SK-N-SH (cell line): Measurements from ENCODE around the gene ARHGEF3. TPM values are rescaled to one million over a fixed set of nuclear protein-coding genes. Genes with fewer than 3 reads are reported as not detected.

Experiments
- CTCF ChIA-PET: fragments of 300-600, 350-600 bp; formaldehyde crosslinking; extraction: SDS; loops from one replicate; lab custom pipeline; 2021; lab: Yijun Ruan, JAX
- POLR2A ChIA-PET: fragments of 350-600 bp; sonication (Branson Sonifier 250); formaldehyde crosslinking; extraction: SDS; loops from one replicate; lab custom pipeline; 2020; ENCODE audit warnings: antibody characterized with exemption, inconsistent platforms; lab: Yijun Ruan, JAX
- DNase-seq: peaks from one replicate; pipeline ENCODE4 v3.0.0; 2012
- H2AFZ ChIP-seq: fragments of 200-600 bp; sonication (generic); 2 replicates; pipeline ENCODE4 v1.8.1; 2016; ENCODE audit warnings: antibody characterized with exemption, mild to moderate bottlenecking, low read depth
- H3F3A ChIP-seq: fragments of 200-600 bp; sonication (generic); replicated peaks from 2 replicates; pipeline ENCODE3; 2016; ENCODE audit warnings: antibody characterized with exemption, mild to moderate bottlenecking; ENCODE audit not compliant: insufficient read depth
- H3K27ac ChIP-seq, 2 experiments: fragments of 200-500 bp in 1 of 2; fragments of 200-600 bp in 1 of 2; sonication (Bioruptor generic) in 1 of 2; sonication (generic), shearing (Covaris generic) in 1 of 2; 2 replicates each; pipeline versions ENCODE4 v1.5.1 to v1.6.1; 2014 to 2016; ENCODE audit warnings: low read depth in 2 of 2, inconsistent platforms in 1 of 2, low read length in 1 of 2, mild to moderate bottlenecking in 1 of 2, mixed read lengths in 1 of 2
- H3K27me3 ChIP-seq: fragments of 200-600 bp; sonication (generic), shearing (Covaris generic); 2 replicates; pipeline ENCODE4 v1.6.1; 2016; ENCODE audit warnings: mixed run types; ENCODE audit not compliant: insufficient read depth
- H3K36me3 ChIP-seq, 2 experiments: fragments of 200-500 bp in 1 of 2; fragments of 200-600 bp in 1 of 2; sonication (Bioruptor generic) in 1 of 2; sonication (generic) in 1 of 2; replicated peaks in 1 of 2; 2 replicates each; pipeline versions ENCODE3 to v1.5.1; 2014 to 2016; ENCODE audit warnings: low read length in 1 of 2, mild to moderate bottlenecking in 1 of 2; ENCODE audit not compliant: insufficient read depth in 2 of 2, control insufficient read depth in 1 of 2
- H3K4me1 ChIP-seq, 2 experiments: fragments of 200-500 bp in 1 of 2; fragments of 200-600 bp in 1 of 2; sonication (Bioruptor generic) in 1 of 2; sonication (generic), shearing (Covaris generic) in 1 of 2; 2 replicates each; pipeline versions ENCODE4 v1.5.1 to v1.6.1; 2014 to 2016; ENCODE audit warnings: low read depth in 1 of 2, low read length in 1 of 2, mixed run types in 1 of 2; ENCODE audit not compliant: insufficient read depth in 2 of 2, control insufficient read depth in 1 of 2
- H3K4me2 ChIP-seq: fragments of 200-600 bp; sonication (generic), shearing (Covaris generic); 2 replicates; pipeline ENCODE4 v1.6.1; 2017; ENCODE audit warnings: mixed run types
- H3K4me3 ChIP-seq, 2 experiments: fragments of 200-500 bp in 1 of 2; fragments of 200-600 bp in 1 of 2; sonication (Bioruptor generic) in 1 of 2; sonication (generic), shearing (Covaris generic) in 1 of 2; 2 replicates each; pipeline versions ENCODE4 v1.5.1 to v1.8.1; 2014 to 2016; ENCODE audit warnings: low read depth in 2 of 2, inconsistent platforms in 1 of 2, low read length in 1 of 2, mild to moderate bottlenecking in 1 of 2, mixed read lengths in 1 of 2, moderate library complexity in 1 of 2
- H3K79me2 ChIP-seq: fragments of 200-600 bp; sonication (generic); 2 replicates; pipeline ENCODE4 v1.8.1; 2017; ENCODE audit warnings: mild to moderate bottlenecking; ENCODE audit not compliant: insufficient read depth
- H3K9ac ChIP-seq: fragments of 200-600 bp; sonication (generic); 2 replicates; pipeline ENCODE4 v1.6.1; 2017; ENCODE audit warnings: mixed run types
- H3K9me2 ChIP-seq: fragments of 200-600 bp; sonication (generic); 2 replicates; pipeline ENCODE4 v1.6.1; 2017; ENCODE audit warnings: mixed run types
- H3K9me3 ChIP-seq: fragments of 200-600 bp; sonication (generic); 2 replicates; pipeline ENCODE4 v1.6.1; 2017; ENCODE audit warnings: mixed run types, mild to moderate bottlenecking, moderate library complexity
- H4K20me1 ChIP-seq: fragments of 200-600 bp; sonication (generic); 2 replicates; pipeline ENCODE4 v1.6.1; 2017; ENCODE audit warnings: mild to moderate bottlenecking, mixed run types; ENCODE audit not compliant: insufficient read depth
- ELF1 ChIP-seq: IDR thresholded peaks from 2 replicates; pipeline ENCODE4 v1.4.0; 2012
- EP300 ChIP-seq, 2 experiments: IDR thresholded peaks; 2 replicates each; pipeline versions ENCODE4 v1.4.0 to v1.6.1; 2012; ENCODE audit warnings: borderline replicate concordance in 1 of 2, low read depth in 1 of 2, low read length in 1 of 2
- FOSL2 ChIP-seq: IDR thresholded peaks from 2 replicates; pipeline ENCODE4 v1.4.0; 2012; ENCODE audit warnings: low read depth, mild to moderate bottlenecking, moderate library complexity, borderline replicate concordance
- NRF1 ChIP-seq: IDR thresholded peaks from 2 replicates; pipeline ENCODE4 v1.6.1; 2012; ENCODE audit warnings: low read depth, mild to moderate bottlenecking, low read length
- RAD21 ChIP-seq: IDR thresholded peaks from 2 replicates; pipeline ENCODE4 v1.6.1; 2012; ENCODE audit warnings: mild to moderate bottlenecking, low read length
- RFX5 ChIP-seq: IDR thresholded peaks from 2 replicates; pipeline ENCODE4 v1.6.1; 2012; ENCODE audit warnings: mild to moderate bottlenecking, improper control_type of control experiment, low read length
- SMC3 ChIP-seq: IDR thresholded peaks from 2 replicates; pipeline ENCODE4 v1.6.1; 2012; ENCODE audit warnings: low read depth, low read length, improper control_type of control experiment
- TCF12 ChIP-seq: IDR thresholded peaks from 2 replicates; pipeline ENCODE4 v1.4.0; 2012
- WGBS: methylation state at CpG from one replicate; pipeline ENCODE4 v1.1.6; 2017; ENCODE audit warnings: low lambda C conversion rate; 5-methylcytosine and 5-hydroxymethylcytosine counted together
- polyA plus RNA-seq, 3 experiments: library from polyadenylated mRNA; depleted of rRNA; stranded (reverse); fragments of >200 nt; gene quantifications; 2 replicates each; pipeline ENCODE4 v1.2.3, GENCODE V29; 2012
- TF ChIP-seq, protein P1 (sequence below): fragments of 150-350 bp; IDR thresholded peaks from 2 replicates; pipeline ENCODE4 v1.6.1; 2017; ENCODE audit warnings: antibody characterized with exemption, low read length, low read depth, borderline replicate concordance
- TF ChIP-seq, protein P2 (sequence below): IDR thresholded peaks from 2 replicates; pipeline ENCODE4 v1.4.0; 2012; ENCODE audit warnings: low read depth, borderline replicate concordance
- TF ChIP-seq, protein P3 (sequence below): IDR thresholded peaks from 2 replicates; pipeline ENCODE4 v1.4.0; 2012; ENCODE audit warnings: low read depth
- TF ChIP-seq, protein P4 (sequence below): IDR thresholded peaks from 2 replicates; pipeline ENCODE4 v1.6.1; 2012; ENCODE audit warnings: mild to moderate bottlenecking, low read depth, low read length, moderate library complexity

The ARHGEF3 gene
- polyA plus RNA-seq, 1 of the 3 experiments (the other 2 are of a cell fraction): 5.9 TPM

DNA sequence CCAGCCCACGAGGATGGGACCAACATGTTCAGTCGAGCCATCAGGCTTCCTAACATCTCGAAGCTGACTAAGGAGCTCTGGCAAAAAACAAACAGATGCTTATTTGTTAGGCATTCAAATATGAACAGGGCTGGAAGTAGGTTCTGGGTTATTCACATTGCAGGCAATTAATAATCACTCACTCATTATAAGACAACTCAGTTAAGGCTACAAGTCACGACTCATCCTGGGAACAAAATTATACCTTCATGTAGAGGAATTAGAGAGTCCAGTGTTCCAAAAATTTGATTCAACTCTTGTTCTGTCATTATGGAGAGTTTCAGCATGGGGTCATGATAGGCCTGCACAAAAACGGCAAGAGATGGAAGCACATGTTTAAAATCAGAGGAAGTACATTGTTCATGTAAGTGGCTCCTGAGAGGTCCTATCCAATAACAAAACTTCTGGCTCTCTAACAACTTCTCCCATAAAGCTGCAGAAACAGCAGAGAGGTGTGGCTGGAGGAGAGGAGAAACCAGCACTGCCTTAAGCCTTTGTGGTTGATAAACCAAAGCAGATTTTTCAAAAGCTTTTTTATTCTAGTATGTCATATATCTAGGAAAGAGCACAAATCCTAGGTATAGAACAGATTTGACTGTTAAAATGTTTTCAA, 50.6 kb downstream of the ARHGEF3 start:
- no peak for TF ChIP-seq FOSL2
- TF ChIP-seq SMC3: no peak
- TF ChIP-seq, protein P1, sequence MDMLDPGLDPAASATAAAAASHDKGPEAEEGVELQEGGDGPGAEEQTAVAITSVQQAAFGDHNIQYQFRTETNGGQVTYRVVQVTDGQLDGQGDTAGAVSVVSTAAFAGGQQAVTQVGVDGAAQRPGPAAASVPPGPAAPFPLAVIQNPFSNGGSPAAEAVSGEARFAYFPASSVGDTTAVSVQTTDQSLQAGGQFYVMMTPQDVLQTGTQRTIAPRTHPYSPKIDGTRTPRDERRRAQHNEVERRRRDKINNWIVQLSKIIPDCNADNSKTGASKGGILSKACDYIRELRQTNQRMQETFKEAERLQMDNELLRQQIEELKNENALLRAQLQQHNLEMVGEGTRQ: no peak
- no peak for TF ChIP-seq EP300 (IDR thresholded peaks at IDR 0.05; ENCODE audit: borderline replicate concordance in 1 of 2, low read depth in 1 of 2, low read length in 1 of 2)
- no peak for TF ChIP-seq NRF1
- TF ChIP-seq ELF1: no peak
- no peak for TF ChIP-seq TCF12
- TF ChIP-seq, protein P2, sequence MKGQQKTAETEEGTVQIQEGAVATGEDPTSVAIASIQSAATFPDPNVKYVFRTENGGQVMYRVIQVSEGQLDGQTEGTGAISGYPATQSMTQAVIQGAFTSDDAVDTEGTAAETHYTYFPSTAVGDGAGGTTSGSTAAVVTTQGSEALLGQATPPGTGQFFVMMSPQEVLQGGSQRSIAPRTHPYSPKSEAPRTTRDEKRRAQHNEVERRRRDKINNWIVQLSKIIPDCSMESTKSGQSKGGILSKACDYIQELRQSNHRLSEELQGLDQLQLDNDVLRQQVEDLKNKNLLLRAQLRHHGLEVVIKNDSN: no peak
- TF ChIP-seq, protein P3, sequence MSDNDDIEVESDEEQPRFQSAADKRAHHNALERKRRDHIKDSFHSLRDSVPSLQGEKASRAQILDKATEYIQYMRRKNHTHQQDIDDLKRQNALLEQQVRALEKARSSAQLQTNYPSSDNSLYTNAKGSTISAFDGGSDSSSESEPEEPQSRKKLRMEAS: no peak
- no peak for TF ChIP-seq RAD21
- no peak for TF ChIP-seq RFX5
- TF ChIP-seq, protein P4, sequence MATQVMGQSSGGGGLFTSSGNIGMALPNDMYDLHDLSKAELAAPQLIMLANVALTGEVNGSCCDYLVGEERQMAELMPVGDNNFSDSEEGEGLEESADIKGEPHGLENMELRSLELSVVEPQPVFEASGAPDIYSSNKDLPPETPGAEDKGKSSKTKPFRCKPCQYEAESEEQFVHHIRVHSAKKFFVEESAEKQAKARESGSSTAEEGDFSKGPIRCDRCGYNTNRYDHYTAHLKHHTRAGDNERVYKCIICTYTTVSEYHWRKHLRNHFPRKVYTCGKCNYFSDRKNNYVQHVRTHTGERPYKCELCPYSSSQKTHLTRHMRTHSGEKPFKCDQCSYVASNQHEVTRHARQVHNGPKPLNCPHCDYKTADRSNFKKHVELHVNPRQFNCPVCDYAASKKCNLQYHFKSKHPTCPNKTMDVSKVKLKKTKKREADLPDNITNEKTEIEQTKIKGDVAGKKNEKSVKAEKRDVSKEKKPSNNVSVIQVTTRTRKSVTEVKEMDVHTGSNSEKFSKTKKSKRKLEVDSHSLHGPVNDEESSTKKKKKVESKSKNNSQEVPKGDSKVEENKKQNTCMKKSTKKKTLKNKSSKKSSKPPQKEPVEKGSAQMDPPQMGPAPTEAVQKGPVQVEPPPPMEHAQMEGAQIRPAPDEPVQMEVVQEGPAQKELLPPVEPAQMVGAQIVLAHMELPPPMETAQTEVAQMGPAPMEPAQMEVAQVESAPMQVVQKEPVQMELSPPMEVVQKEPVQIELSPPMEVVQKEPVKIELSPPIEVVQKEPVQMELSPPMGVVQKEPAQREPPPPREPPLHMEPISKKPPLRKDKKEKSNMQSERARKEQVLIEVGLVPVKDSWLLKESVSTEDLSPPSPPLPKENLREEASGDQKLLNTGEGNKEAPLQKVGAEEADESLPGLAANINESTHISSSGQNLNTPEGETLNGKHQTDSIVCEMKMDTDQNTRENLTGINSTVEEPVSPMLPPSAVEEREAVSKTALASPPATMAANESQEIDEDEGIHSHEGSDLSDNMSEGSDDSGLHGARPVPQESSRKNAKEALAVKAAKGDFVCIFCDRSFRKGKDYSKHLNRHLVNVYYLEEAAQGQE: no peak
- Histone ChIP-seq H3F3A (peaks cover under 1% of the 10 kb centered on the region), H3K27ac (no peak overlapping the region), H3K9me2 (no peaks in the 10 kb centered on the region), H3K4me1 (peaks cover 0 to 3% of the 10 kb centered on the region in 2 experiments; a peak in 2 of 4 replicates), H3K79me2 (no peaks in the 10 kb centered on the region), H4K20me1 (no peaks in the 10 kb centered on the region), H3K36me3 (peaks cover 2 to 15% of the 10 kb centered on the region in 2 experiments), H3K4me2 (no peak overlapping the region), H2AFZ (no peak overlapping the region), H3K9ac (no peak overlapping the region), H3K9me3 (no peaks in the 10 kb centered on the region), H3K27me3 (no peaks in the 10 kb centered on the region), H3K4me3 (no peak overlapping the region)
- CTCF ChIA-PET: interaction anchor here (0.7 to 1.4 kb wide), 4 partner anchors 14 to 55 kb away, joined by 3 to 7 read pairs (median 4); no protein-coding TSS in a partner anchor
- 79% methylated on average over 5 of the region's 5 CpGs for WGBS
- DNase-seq: no peak
- POLR2A ChIA-PET: no interaction called here
